Left ventricle myocardium inferior (tissue), 1 donor: ENCODE measurements around the gene SELP. TPM values are rescaled to one million over a fixed set of nuclear protein-coding genes. Genes with fewer than 3 reads are reported as not detected.
"Not testable (repeated sequence)": the region's sequence is repeated elsewhere in the genome, so short reads cannot be mapped to it uniquely, and the experiment has no call there.

ENCODE experiments used
- DNase-seq: peaks from one replicate; pipeline ENCODE4 v3.0.0-alpha.2; 2020
- H3K27ac ChIP-seq: fragments of 200-600 bp; replicated peaks from 2 replicates; pipeline ENCODE4 v1.8.0; 2021
- H3K27me3 ChIP-seq: fragments of 200-600 bp; 2 replicates; pipeline ENCODE4 v1.8.0; 2021; ENCODE audit warnings: low read depth
- H3K36me3 ChIP-seq: fragments of 200-600 bp; 2 replicates; pipeline ENCODE4 v1.8.0; 2021
- H3K4me1 ChIP-seq: fragments of 200-600 bp; 2 replicates; pipeline ENCODE4 v1.8.0; 2021
- H3K4me3 ChIP-seq: fragments of 200-600 bp; 2 replicates; pipeline ENCODE4 v1.8.0; 2021; ENCODE audit warnings: mild to moderate bottlenecking, moderate library complexity
- H3K9me3 ChIP-seq: fragments of 200-600 bp; replicated peaks from 2 replicates; pipeline ENCODE4 v1.8.0; 2021
- intact Hi-C: fragments of 100-400 bp; cut with micrococcal nuclease; formaldehyde crosslinking; loops from one replicate; pipeline ENCODE4 v1.11.0; 2022
- long read RNA-seq: library from polyadenylated mRNA; unstranded; transcript quantifications from one replicate; pipeline ENCODE4 v2.0.0, GENCODE V29; 2021
- total RNA-seq: library from RNA; stranded (reverse); fragmentation: NEBNext Ultra II Directional; extraction: Animal tissue kit (Norgen Biotek cat#: 25700); gene quantifications from one replicate; pipeline ENCODE4 v1.2.1, GENCODE V29; 2021
- TF ChIP-seq, protein P1 (sequence below): fragments of 200-600 bp; IDR thresholded peaks from 2 replicates; pipeline ENCODE4 v1.8.0; 2021; ENCODE audit warnings: antibody characterized with exemption, mild to moderate bottlenecking, borderline replicate concordance
- donor health status: DM: no; HTN: yes; CAD: no; lungs with severe emphysema.

Gene SELP
- total RNA-seq = 10.9 TPM
- long read RNA-seq, partial matches to known transcripts = 2 of 13 reads
- long read RNA-seq, other reads (novel, unspliced or antisense) = 8 of 13 reads

DNA sequence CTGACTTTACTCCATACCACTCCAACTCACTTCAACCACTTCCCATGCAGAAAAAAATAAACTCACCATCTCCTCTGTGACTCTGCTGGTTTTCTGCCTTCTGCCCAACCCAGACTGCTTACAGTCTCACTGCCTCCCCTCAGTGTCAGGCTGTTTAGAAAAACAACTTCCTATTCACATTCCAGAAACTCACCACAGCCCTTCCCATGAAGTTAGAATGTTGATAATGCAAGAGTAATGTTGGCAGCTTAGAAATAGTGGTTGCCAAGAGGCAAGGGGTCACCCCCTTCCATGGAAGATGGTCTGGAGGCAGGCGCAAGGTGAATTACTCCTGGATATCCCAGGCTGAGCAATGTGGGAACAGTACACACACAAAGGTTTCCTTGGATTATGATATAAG, at the start of gene SELP:
TSS of gene SELP (minus strand) at position 119 of the 400 bp plus-strand sequence. CDS start at position 69, 50 bp downstream.
- Histone ChIP-seq H3K4me3 (peak within 1 kb of the TSS; percentile 15), H3K27ac (no peak within 1 kb of the TSS), H3K9me3 (peaks cover 22% of the 10 kb centered on the region), H3K4me1 (no peaks in the 10 kb centered on the region), H3K36me3 (peaks cover 4% of the 10 kb centered on the region), H3K27me3 (peaks cover 20% of the 10 kb centered on the region)
- TF ChIP-seq, protein P1, sequence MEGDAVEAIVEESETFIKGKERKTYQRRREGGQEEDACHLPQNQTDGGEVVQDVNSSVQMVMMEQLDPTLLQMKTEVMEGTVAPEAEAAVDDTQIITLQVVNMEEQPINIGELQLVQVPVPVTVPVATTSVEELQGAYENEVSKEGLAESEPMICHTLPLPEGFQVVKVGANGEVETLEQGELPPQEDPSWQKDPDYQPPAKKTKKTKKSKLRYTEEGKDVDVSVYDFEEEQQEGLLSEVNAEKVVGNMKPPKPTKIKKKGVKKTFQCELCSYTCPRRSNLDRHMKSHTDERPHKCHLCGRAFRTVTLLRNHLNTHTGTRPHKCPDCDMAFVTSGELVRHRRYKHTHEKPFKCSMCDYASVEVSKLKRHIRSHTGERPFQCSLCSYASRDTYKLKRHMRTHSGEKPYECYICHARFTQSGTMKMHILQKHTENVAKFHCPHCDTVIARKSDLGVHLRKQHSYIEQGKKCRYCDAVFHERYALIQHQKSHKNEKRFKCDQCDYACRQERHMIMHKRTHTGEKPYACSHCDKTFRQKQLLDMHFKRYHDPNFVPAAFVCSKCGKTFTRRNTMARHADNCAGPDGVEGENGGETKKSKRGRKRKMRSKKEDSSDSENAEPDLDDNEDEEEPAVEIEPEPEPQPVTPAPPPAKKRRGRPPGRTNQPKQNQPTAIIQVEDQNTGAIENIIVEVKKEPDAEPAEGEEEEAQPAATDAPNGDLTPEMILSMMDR = no peak
- intact Hi-C loops = no loop called here
- DNase-seq = no peak

DNA sequence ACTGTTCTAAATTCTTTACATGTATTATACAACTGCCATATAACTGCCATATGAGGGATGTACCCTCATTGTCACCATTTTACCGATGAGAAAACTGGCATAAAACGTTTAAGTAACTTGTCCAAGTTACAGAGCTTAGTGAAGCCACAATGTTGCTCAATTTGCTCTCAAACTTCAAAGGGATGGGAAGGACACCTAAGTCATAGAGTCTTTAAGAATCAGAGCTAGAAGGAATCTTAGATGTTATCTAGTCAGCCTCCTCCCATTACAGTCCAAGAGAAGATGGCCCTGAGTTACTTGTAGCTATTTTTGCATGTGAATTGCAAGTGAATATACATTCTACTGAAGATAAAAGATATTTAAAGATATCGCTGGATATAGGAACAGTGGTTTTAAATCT, 49.8 kb upstream of the SELP start:
- Histone ChIP-seq H3K27ac (no peak overlapping the region), H3K9me3 (no peaks in the 10 kb centered on the region), H3K36me3 (no peaks in the 10 kb centered on the region), H3K4me1 (no peaks in the 10 kb centered on the region), H3K27me3 (peaks cover 52% of the 10 kb centered on the region), H3K4me3 (no peak overlapping the region)
- DNase-seq = no peak
- TF ChIP-seq, protein P1 = no peak
- intact Hi-C loops = no loop called here

DNA sequence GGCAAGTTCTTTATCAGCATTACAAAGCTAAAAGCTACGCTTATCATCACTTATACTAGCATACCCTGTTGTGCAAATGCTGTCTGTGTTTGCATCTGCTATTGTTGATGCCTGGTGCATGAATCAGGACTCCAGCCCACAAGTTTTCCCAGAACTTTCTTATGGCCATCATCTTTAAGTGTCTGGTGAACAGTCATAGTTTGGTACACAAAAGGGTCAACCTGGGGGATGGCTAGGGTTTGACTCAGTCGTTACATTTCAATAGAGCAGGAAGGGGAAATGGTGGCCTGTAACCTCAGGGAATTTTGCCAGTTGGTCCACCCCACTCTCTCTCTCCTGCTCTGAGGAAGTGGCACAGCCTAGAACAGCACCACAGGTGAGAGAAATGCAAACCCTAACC, 46.1 kb upstream of the SELP start:
- no peaks in the 10 kb centered on the region for H3K4me1 ChIP-seq
- H3K27me3 ChIP-seq = peaks cover 19% of the 10 kb centered on the region
- H3K4me3 ChIP-seq = no peak overlapping the region
- H3K27ac ChIP-seq = no peak overlapping the region
- intact Hi-C loops = no loop called here
- peaks cover 8% of the 10 kb centered on the region for H3K9me3 ChIP-seq
- TF ChIP-seq, protein P1 = no peak
- no peak for DNase-seq
- H3K36me3 ChIP-seq = no peaks in the 10 kb centered on the region

DNA sequence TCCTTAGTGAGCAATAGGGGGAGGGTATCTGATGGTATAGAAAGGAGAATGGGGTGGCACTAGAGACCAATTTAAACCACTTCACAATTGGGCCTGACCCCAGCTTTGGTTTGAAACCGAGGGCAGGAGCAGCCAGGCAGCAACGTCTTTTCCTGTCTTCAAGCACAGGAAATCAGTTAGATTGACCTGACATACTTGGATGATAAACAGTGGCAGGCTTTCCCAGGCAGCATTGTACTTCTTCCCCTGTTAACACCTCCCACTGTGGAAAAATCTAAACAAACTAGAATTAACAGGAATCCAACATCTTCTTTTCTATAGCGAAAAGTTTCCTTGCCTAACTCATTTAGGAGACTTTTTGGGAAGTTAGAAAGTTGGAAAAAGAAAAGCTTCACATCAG, 40.9 kb upstream of the SELP start:
- Histone ChIP-seq H3K4me3 (no peak overlapping the region), H3K4me1 (no peaks in the 10 kb centered on the region), H3K9me3 (peaks cover 8% of the 10 kb centered on the region), H3K36me3 (no peaks in the 10 kb centered on the region), H3K27ac (no peak overlapping the region), H3K27me3 (no peaks in the 10 kb centered on the region)
- intact Hi-C loops = no loop called here
- TF ChIP-seq, protein P1 = no peak
- DNase-seq = no peak

DNA sequence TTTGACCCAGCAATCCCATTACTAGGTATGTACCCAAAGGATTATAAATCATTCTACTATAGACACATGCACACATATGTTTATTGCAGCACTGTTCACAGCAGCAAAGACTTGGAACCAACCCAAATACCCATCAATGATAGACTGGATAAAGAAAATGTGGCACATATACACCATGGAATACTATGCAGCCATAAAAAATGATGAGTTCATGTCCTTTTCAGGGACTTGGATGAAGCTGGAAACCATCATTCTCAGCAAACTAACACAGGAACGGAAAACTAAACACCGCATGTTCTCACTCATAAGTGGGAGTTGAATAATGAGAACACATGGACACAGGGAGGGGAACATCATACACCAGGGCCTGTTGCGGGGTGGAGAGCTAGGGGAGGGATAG, 40.3 kb upstream of the SELP start:
- intact Hi-C loops, H3K36me3 ChIP-seq, DNase-seq: not testable (repeated sequence)

DNA sequence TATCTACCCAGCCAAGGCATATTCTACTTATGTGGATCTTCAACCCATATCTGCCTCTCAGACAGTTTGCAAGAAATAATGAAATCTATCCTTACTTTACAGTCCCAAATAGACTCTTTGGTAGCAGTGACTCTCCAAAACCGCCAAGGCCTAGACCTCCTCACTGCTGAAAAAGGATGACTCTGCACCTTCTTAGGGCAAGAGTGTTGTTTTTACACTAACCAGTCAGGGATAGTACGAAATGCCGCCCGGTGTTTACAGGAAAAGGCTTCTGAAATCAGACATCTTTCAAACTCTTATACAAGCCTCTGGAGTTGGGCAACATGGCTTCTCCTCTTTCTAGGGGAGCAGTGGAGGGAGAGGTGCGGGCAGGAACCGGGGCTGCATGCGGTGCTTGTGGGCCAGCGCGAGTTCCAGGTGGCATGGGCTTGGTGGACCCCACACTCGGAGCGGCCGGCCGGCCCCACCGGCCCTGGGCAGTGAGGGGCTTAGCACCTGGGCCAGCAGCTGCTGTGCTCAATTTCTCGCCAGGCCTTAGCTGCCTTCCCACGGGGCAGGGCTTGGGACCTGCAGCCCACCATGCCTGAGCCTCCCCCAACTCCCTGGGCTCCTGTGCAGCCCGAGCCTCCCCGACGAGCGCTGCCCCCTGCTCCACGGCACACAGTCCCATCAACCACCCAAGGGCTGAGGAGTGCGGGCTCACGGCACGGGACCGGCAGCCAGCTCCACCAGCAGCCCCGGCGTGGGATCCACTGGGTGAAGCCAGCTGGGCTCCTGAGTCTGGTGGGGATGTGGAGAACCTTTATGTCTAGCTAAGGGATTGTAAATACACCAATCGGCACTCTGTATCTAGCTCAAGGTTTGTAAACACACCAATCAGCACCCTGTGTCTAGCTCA, 38.0 kb upstream of the SELP start:
- H3K4me3 ChIP-seq, DNase-seq, H3K27ac ChIP-seq, H3K36me3 ChIP-seq, H3K4me1 ChIP-seq, intact Hi-C loops, H3K9me3 ChIP-seq, H3K27me3 ChIP-seq: not testable (repeated sequence)

More for the DNA sequence above, 40.3 kb upstream of the SELP start:
- H3K9me3 ChIP-seq, H3K27me3 ChIP-seq, H3K4me1 ChIP-seq, H3K4me3 ChIP-seq, H3K27ac ChIP-seq: not testable (repeated sequence)

DNA sequence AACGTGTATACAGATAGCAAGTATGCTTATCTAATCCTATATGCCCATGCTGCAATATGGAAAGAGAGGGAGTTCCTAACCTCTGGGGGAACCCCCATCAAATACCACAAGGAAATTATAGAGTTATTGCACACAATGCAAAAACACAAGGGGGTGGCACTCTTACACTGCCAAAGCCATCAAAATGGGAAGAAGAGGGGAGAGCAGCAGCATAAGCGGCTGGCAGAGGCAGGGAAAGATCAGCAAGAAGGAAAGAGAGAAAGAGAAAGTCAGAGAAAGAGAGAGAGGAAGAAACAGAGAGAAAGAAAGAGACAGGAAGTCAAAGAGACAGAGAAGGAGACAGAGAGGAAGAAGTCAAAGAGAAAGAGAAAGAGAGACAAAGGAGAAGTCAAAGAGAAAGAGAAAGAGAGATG, 37.3 kb upstream of the SELP start:
- H3K27ac ChIP-seq, H3K4me3 ChIP-seq, intact Hi-C loops: not testable (repeated sequence)

DNA sequence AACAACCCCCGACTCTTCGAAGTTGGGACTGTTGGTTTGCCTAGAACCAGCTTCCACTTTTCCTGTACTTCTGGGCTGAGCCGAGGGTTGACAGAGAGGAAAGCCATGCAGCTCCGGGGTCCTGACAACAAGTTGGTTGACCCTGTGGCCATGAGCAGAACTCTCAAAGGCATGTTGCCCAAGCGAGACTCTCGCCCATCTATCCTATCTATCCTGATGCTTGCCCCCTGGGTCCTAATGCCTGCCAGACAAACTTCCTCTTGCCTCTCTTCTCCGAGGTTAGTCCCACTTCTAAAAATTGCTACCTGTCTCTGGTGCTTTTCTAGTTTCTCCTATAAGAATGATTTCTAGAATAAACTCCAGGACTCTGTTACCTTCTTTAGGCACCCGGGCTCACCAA, 32.8 kb upstream of the SELP start:
- H3K27ac ChIP-seq, DNase-seq, H3K4me3 ChIP-seq, intact Hi-C loops, H3K27me3 ChIP-seq, H3K36me3 ChIP-seq, H3K4me1 ChIP-seq: not testable (repeated sequence)
- H3K9me3 ChIP-seq = peaks cover 15% of the 10 kb centered on the region

More for the DNA sequence above, 37.3 kb upstream of the SELP start:
- not testable (repeated sequence) for H3K36me3 ChIP-seq, H3K4me1 ChIP-seq, H3K9me3 ChIP-seq, H3K27me3 ChIP-seq, DNase-seq

DNA sequence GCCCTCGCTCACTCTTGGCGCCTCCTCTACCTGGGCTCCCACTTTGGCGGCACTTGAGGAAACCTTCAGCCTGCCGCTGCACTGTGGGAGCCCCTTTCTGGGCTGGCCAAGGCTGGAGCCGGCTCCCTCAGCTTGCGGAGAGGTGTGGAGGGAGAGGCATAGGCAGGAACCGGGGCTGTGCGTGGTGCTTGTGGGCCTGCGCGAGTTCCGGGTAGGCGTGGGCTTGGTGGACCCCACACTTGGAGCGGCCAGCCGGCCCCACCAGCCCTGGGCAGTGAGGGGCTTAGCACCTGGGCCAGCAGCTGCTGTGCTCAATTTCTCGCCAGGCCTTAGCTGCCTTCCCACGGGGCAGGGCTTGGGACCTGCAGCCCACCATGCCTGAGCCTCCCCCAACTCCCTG, 31.1 kb upstream of the SELP start:
- peaks cover 16% of the 10 kb centered on the region for H3K9me3 ChIP-seq
- intact Hi-C loops, H3K4me1 ChIP-seq, H3K4me3 ChIP-seq, H3K36me3 ChIP-seq, DNase-seq, H3K27ac ChIP-seq: not testable (repeated sequence)
- peaks cover 20% of the 10 kb centered on the region for H3K27me3 ChIP-seq

DNA sequence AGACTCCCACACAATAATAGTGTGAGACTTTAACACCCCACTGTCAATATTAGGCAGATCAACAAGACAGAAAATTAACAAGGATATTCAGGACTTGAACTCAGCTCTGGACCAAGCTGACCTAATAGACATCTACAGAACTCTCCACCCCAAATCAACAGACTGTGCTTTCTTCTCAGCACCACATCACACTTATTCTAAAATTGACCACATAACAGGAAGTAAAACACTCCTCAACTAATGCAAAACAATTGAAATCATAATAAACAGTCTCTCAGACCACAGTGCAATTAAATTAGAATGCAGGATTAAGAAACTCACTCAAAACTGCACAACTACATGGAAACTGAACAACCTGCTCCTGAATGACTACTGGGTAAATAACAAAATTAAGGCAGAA, 28.9 kb upstream of the SELP start:
- intact Hi-C loops = not testable (repeated sequence)

More for the DNA sequence above, 28.9 kb upstream of the SELP start:
- H3K36me3 ChIP-seq, DNase-seq, H3K27ac ChIP-seq, H3K4me3 ChIP-seq, H3K4me1 ChIP-seq: not testable (repeated sequence)
- peaks cover 35% of the 10 kb centered on the region for H3K27me3 ChIP-seq
- H3K9me3 ChIP-seq = peaks cover 16% of the 10 kb centered on the region
